Thymus (tissue), 11 donors: ENCODE results near the gene LMO7. TPM values are rescaled to one million over a fixed set of nuclear protein-coding genes. Genes with fewer than 3 reads are reported as not detected.

Source experiments
- DNase-seq, 9 donors: peaks; one replicate each; pipeline ENCODE4 v3.0.0-alpha.2; 2013; ENCODE audit warnings: low spot score in 9 of 9, low read depth in 6 of 9, missing footprints in 1 of 9
- H3K27ac ChIP-seq, 2 donors: one replicate each; pipeline ENCODE4 v1.5.1; 2013; ENCODE audit warnings: control low read depth in 1 of 2, low read depth in 1 of 2, low read length in 1 of 2, mild to moderate bottlenecking in 1 of 2, moderate library complexity in 1 of 2
- H3K27me3 ChIP-seq, 2 donors: one replicate each; pipeline ENCODE4 v1.5.1; 2013; ENCODE audit warnings: low read length in 1 of 2; ENCODE audit not compliant: control insufficient read depth in 2 of 2, insufficient read depth in 1 of 2
- H3K36me3 ChIP-seq, 2 donors: one replicate each; pipeline ENCODE4 v1.5.1; 2013; ENCODE audit warnings: low read length in 1 of 2, mild to moderate bottlenecking in 1 of 2, moderate library complexity in 1 of 2; ENCODE audit not compliant: control insufficient read depth in 2 of 2, insufficient read depth in 2 of 2
- H3K4me1 ChIP-seq, 2 donors: one replicate each; pipeline ENCODE4 v1.5.1; 2013; ENCODE audit warnings: low read length in 2 of 2; ENCODE audit not compliant: control insufficient read depth in 2 of 2, insufficient read depth in 2 of 2
- H3K4me3 ChIP-seq, 2 donors: one replicate each; pipeline ENCODE4 v1.5.1; 2013; ENCODE audit warnings: low read length in 2 of 2, control low read depth in 1 of 2, mild to moderate bottlenecking in 1 of 2
- H3K9me3 ChIP-seq, 2 donors: one replicate each; pipeline ENCODE4 v1.5.1; 2013; ENCODE audit warnings: low read length in 1 of 2, mild to moderate bottlenecking in 1 of 2; ENCODE audit not compliant: control insufficient read depth in 2 of 2, insufficient read depth in 1 of 2
- WGBS: extraction: QIAGEN DNeasy Blood & Tissue Kit; methylation state at CpG from one replicate; pipeline ENCODE4 v1.1.7; 2013; 5-methylcytosine and 5-hydroxymethylcytosine counted together
- polyA plus RNA-seq: library from polyadenylated mRNA; stranded (reverse); fragments of 200-250 nt; gene quantifications from one replicate; pipeline ENCODE4 v1.2.3, GENCODE V29; 2013
- total RNA-seq: library from RNA; stranded (reverse); fragments of 120-200 nt; gene quantifications from one replicate; pipeline ENCODE4 v1.2.4, GENCODE V29; 2013
- donor health status: healthy.

LMO7 gene
- total and polyA plus RNA-seq, 2 donors = 50.8 to 59.7 TPM

DNA sequence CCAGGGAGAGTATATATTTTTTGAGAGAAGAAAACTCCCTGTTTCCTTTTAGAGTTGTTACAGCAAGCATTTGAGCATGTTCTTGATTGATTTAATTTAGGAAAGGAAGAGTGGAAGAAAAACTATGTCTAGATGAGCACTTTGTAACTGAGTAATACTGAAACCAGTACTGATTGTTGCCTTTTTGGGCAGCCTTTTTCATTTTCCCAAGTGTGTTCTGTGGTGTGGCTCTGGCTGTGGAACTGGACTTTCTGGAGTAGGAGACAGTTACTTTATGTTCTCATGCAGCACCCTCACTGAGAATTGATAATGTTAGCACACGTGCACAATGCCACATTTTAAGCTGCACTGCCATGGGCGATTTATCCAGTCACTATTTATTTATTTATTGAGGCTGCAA is 211.5 kb downstream of the LMO7 start:
- 99% methylated on average over 2 of the region's 2 CpGs for WGBS
- H3K4me3 ChIP-seq = no peak overlapping the region
- H3K36me3 ChIP-seq = peaks cover 13 to 17% of the 10 kb centered on the region in 2 donors
- H3K9me3 ChIP-seq = peaks cover 0 to 2% of the 10 kb centered on the region in 2 donors
- H3K27ac ChIP-seq = no peak overlapping the region
- DNase-seq = no peak
- H3K27me3 ChIP-seq = no peaks in the 10 kb centered on the region
- peaks cover 7 to 9% of the 10 kb centered on the region in 2 donors for H3K4me1 ChIP-seq

DNA sequence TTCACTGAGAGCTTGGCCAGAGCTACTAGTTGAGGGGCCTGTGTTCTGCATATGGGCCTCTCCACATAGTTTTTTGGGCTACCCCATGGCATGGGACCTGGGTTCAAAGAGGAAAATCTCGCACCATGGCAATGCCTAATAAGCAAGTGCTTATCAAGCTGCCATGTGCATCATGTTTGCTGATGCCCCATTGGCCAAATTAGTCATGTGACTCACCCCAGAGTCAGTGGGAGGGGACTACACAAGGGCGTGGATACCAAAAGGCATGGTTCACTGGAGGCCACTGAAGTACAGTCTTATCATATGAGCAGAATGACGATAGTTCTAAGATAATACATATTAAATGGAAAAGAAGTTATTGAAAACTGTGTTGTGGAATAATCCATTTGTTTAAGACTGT is 214.8 kb downstream of the LMO7 start:
- H3K27me3 ChIP-seq = no peaks in the 10 kb centered on the region
- peaks cover under 1 to 17% of the 10 kb centered on the region in 2 donors for H3K4me1 ChIP-seq
- no peak overlapping the region for H3K4me3 ChIP-seq
- H3K36me3 ChIP-seq = peaks cover 22 to 36% of the 10 kb centered on the region in 2 donors
- no peak overlapping the region for H3K27ac ChIP-seq
- H3K9me3 ChIP-seq = no peaks in the 10 kb centered on the region
- WGBS = 97% methylated on average over 3 of the region's 3 CpGs
- no peak for DNase-seq

DNA sequence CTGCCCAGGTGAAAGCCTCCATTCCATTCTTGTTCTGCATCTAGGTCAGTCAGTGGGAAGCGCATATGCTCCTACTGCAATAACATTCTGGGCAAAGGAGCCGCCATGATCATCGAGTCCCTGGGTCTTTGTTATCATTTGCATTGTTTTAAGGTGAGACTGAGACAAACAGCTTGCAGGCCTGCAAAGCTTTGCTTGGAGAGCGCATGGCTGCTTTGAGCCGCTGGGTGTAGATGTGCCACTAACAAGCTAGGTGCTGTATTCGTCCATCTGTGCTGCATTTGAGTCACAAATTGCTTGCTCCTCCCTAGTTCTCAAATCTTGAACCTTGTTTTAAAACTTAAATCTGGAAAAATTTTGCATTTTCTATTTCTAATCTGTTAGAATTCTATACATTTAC is 219.1 kb downstream of the LMO7 start:
- no peak overlapping the region for H3K27ac ChIP-seq
- no peak for DNase-seq
- H3K4me1 ChIP-seq = peaks cover 0 to 21% of the 10 kb centered on the region in 2 donors
- H3K27me3 ChIP-seq = no peaks in the 10 kb centered on the region
- H3K9me3 ChIP-seq = no peaks in the 10 kb centered on the region
- H3K4me3 ChIP-seq = no peak overlapping the region
- WGBS = 96% methylated on average over 6 of the region's 6 CpGs
- peaks cover 24 to 36% of the 10 kb centered on the region in 2 donors for H3K36me3 ChIP-seq

DNA sequence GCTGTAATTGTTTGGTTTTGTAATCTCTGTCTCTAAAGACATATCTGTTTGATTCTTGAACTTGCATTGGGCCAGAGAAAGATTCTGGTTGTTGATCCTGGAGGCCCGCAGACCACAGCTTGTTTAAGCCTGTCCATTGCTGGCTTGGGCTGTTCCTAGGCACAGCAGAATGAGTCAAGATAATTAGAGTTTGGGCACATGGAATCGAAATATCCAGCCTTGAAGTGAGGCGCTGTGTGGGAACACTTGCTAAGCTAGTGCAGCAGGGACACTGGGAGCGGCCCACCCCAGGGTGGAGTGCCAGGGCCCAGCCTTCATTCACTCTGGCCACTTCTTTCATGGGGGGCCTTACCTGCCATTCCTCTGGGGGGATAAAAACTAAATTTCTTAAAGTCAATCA is 219.7 kb downstream of the LMO7 start:
- Histone ChIP-seq H3K36me3 (peaks cover 22 to 34% of the 10 kb centered on the region in 2 donors), H3K27me3 (no peaks in the 10 kb centered on the region)
- WGBS = 96% methylated on average over 4 of the region's 4 CpGs

DNA sequence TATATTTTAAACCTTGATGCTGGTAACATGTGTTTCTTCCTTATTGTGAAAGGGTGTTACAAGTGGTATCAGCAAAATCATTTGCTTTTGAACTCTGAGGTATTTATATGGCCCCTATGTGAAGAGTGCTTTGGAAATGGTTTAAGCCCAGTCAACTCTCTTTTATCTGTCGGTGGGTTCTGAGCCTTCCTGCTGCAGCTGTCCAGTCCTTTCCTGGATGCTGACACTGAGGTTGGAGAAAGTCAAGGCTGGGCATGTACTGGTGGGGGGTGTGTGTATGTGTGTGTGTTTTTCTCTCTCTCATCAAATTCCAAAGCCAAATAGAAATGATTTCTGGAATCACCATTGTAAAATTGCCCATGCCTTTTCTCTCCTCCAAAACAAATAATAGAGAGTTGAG is 221.2 kb downstream of the LMO7 start:
- H3K27ac ChIP-seq = no peak overlapping the region
- H3K36me3 ChIP-seq = peaks cover 20 to 31% of the 10 kb centered on the region in 2 donors
- 85% methylated on average over 1 of the region's 1 CpG for WGBS
- H3K4me1 ChIP-seq = peaks cover 0 to 21% of the 10 kb centered on the region in 2 donors
- H3K27me3 ChIP-seq = no peaks in the 10 kb centered on the region
- no peak for DNase-seq
- no peak overlapping the region for H3K4me3 ChIP-seq
- H3K9me3 ChIP-seq = no peaks in the 10 kb centered on the region

More for the DNA sequence above, 219.7 kb downstream of the LMO7 start:
- Histone ChIP-seq H3K9me3 (no peaks in the 10 kb centered on the region), H3K4me3 (no peak overlapping the region), H3K27ac (no peak overlapping the region), H3K4me1 (peaks cover 0 to 21% of the 10 kb centered on the region in 2 donors)
- DNase-seq = no peak

DNA sequence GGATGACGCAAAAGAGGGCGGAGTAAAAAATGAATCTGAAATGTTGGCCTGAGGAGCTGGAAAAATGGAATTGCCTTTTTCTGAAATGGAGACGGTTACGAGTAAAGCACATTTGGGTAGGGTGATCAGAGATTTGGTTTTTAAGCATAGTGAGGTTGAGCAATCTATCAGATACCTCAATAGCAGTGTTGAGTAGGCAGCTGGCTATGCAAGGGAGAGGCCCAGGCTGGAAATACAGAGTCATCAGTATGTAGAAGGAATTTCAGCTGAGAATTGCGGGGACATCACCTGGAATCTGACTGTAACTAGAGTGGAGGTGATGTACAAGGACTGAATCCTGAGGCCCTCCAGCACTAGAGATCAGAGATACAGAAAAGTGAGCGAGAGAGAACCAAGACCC is 224.8 kb downstream of the LMO7 start:
- Histone ChIP-seq H3K27ac (no peak overlapping the region), H3K36me3 (peaks cover 6 to 8% of the 10 kb centered on the region in 2 donors), H3K27me3 (no peaks in the 10 kb centered on the region), H3K9me3 (no peaks in the 10 kb centered on the region), H3K4me3 (no peak overlapping the region), H3K4me1 (peaks cover 0 to 5% of the 10 kb centered on the region in 2 donors)
- no peak for DNase-seq
- WGBS = 97% methylated on average over 6 of the region's 6 CpGs

DNA sequence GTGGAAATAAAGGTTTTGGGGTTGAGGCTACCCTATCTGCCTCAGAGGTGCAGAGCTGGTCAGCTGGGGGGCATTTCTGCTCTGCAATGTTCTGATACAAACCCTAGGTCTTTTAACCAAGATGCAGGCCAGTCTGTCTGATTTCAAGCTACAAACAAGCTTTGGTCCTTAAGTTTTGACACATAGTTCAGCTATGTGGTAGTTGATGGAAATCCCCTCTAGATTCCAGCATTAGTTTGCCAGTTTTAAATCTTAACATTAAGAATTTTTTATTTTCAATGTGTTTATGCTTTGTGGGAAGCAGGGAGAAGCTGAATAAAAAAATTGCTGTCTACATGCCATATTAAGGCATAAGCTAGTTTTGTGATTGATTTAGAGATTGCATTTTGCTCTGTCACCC is 225.7 kb downstream of the LMO7 start:
- Histone ChIP-seq H3K4me1 (no peaks in the 10 kb centered on the region), H3K4me3 (no peak overlapping the region), H3K9me3 (no peaks in the 10 kb centered on the region), H3K36me3 (peaks cover 0 to 3% of the 10 kb centered on the region in 2 donors), H3K27me3 (no peaks in the 10 kb centered on the region), H3K27ac (no peak overlapping the region)
- no peak for DNase-seq

DNA sequence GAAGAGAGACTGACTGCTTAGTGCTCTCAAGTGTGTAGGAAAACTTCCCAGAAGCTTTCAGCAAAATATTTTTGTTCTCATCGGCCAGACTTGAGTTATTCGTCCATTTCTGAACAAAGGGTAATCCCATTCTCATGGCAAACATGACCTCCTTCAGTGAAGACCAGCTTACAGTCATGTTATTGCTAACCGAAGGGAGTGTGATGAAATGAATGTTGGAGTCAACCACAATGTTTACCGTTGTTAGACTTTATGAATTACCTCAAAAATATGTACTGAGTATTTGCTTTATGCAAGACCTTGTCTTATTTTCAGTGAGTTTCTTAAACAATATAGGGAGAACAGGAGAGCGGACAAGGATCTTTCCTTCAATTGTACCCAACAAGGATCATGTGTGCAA is 228.6 kb downstream of the LMO7 start:
- 98% methylated on average over 5 of the region's 5 CpGs for WGBS
- DNase-seq = no peak
- Histone ChIP-seq H3K36me3 (no peaks in the 10 kb centered on the region), H3K4me1 (no peaks in the 10 kb centered on the region), H3K4me3 (no peak overlapping the region), H3K27ac (no peak overlapping the region), H3K9me3 (no peaks in the 10 kb centered on the region), H3K27me3 (no peaks in the 10 kb centered on the region)

DNA sequence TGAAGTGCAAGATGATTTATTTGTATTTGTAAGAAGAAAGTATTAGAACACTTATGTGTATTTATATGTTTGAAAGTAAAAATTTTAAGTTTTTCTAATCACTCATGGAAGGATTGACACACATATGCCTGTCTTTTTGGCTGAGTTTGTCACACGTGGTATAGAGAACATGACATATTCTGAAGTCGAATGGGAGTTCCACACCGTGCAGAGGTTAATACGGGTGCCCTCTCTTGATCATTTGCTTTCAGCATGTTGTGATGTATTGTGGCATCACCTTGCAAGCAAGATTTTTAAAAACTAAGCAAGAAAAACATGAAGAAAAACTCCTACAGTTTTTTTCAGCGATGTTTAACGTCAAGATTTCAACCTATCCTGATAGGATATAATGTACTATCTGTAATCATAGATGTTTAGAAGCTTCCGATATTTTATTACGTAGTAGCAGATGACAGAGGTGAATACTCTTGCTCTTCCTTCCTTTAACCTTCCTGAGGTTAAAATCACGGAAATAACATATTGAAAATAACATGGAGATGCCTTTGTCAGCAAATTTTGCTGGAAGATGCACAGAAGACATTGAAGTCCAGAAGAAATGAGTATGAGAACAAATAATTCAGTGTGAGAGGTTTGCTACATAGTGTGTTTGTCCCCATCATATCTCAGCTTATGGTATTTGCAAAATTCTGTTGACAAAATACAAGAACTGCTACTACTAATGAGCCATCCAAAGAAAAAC is 231.4 kb downstream of the LMO7 start:
- no peak for DNase-seq
- no peaks in the 10 kb centered on the region for H3K27me3 ChIP-seq
- no peaks in the 10 kb centered on the region for H3K36me3 ChIP-seq
- 95% methylated on average over 9 of the region's 9 CpGs for WGBS
- no peak overlapping the region for H3K4me3 ChIP-seq
- H3K9me3 ChIP-seq = no peaks in the 10 kb centered on the region
- peaks cover 2 to 3% of the 10 kb centered on the region in 2 donors for H3K4me1 ChIP-seq
- no peak overlapping the region for H3K27ac ChIP-seq
